Thyroid gland (tissue), 4 donors: ENCODE data around the gene CRACR2B. TPM values are rescaled to one million over a fixed set of nuclear protein-coding genes. Genes with fewer than 3 reads are reported as not detected.

Source experiments
- DNase-seq, 2 donors: peaks; one replicate each; pipeline ENCODE4 v3.0.0-alpha.2; 2019
- H3K27ac ChIP-seq, 3 donors: fragments of 200-600 bp; sonication (generic); 1 replicate in 2 of 3; 2 replicates in 1 of 3; pipeline ENCODE4 v1.5.1; 2016 to 2019; ENCODE audit warnings: mild to moderate bottlenecking in 1 of 3, moderate library complexity in 1 of 3
- H3K27me3 ChIP-seq: fragments of 200-600 bp; sonication (generic); one replicate; pipeline ENCODE4 v1.5.1; 2019
- H3K36me3 ChIP-seq, 2 donors: fragments of 200-600 bp; sonication (generic); one replicate each; pipeline ENCODE4 v1.5.1; 2016 to 2019
- H3K4me1 ChIP-seq, 2 donors: fragments of 200-600 bp; sonication (generic); one replicate each; pipeline ENCODE4 v1.5.1; 2017 to 2019
- H3K4me3 ChIP-seq, 3 donors: fragments of 200-600 bp; sonication (generic); replicated peaks in 1 of 3; 1 replicate in 2 of 3; 2 replicates in 1 of 3; pipeline ENCODE4 v1.5.1; 2016; ENCODE audit warnings: mild to moderate bottlenecking in 1 of 3
- H3K9me3 ChIP-seq: fragments of 200-600 bp; sonication (generic); one replicate; pipeline ENCODE4 v1.5.1; 2017
- CTCF ChIP-seq, 6 experiments: fragments of 200-600 bp in 3 of 6; fragments of 450-650 bp in 3 of 6; sonication (generic) in 3 of 6; IDR thresholded peaks; one replicate each; pipeline ENCODE4 v1.5.1; 2016 to 2019; ENCODE audit warnings: antibody characterized with exemption in 6 of 6, mild to moderate bottlenecking in 2 of 6, inconsistent platforms in 1 of 6, moderate library complexity in 1 of 6
- POLR2A ChIP-seq, 2 donors: fragments of 450-650 bp; IDR thresholded peaks; one replicate each; pipeline ENCODE4 v1.6.1; 2017; ENCODE audit warnings: antibody characterized with exemption in 2 of 2, mild to moderate bottlenecking in 2 of 2, moderate library complexity in 1 of 2
- WGBS, 2 donors: methylation state at CpG; one replicate each; pipeline ENCODE4 v1.1.5; 2017; 5-methylcytosine and 5-hydroxymethylcytosine counted together
- intact Hi-C: fragments of 100-400 bp; cut with DNase I; formaldehyde crosslinking; loops from one replicate; pipeline ENCODE4 v1.15.1; 2023
- total RNA-seq, 4 donors: library from RNA; depleted of rRNA; stranded (reverse); fragments of >200 nt; gene quantifications; one replicate each; pipeline ENCODE4 v1.2.3, GENCODE V29; 2016

The CRACR2B gene
- total RNA-seq, 4 donors from 2014 or later, result 4.1 to 21.2 (median 12.3) TPM

GRCh38 chr11:850775-851763 is 23.4 kb downstream of the CRACR2B start:
- no peaks in the 10 kb centered on the region for H3K36me3 ChIP-seq
- no peaks in the 10 kb centered on the region for H3K27me3 ChIP-seq
- no peak overlapping the region for H3K4me3 ChIP-seq
- H3K27ac ChIP-seq, result no peak overlapping the region
- 76 to 83% methylated on average over 10 to 20 of the region's 28 CpGs for WGBS, 2 donors
- DNase-seq, result no peak
- intact Hi-C loops, result no loop called here
- TF ChIP-seq CTCF (IDR thresholded peaks at IDR 0.05) (no peak), POLR2A (IDR thresholded peaks at IDR 0.05) (no peak)
- peaks cover 26 to 41% of the 10 kb centered on the region in 2 donors for H3K4me1 ChIP-seq
- H3K9me3 ChIP-seq, result no peaks in the 10 kb centered on the region

GRCh38 chr11:852762-853161 is 25.0 kb downstream of the CRACR2B start:
- 85 to 92% methylated on average over 13 to 15 of the region's 15 CpGs for WGBS, 2 donors
- TF ChIP-seq POLR2A (IDR thresholded peaks at IDR 0.05) (no peak), CTCF (IDR thresholded peaks at IDR 0.05) (no peak)

GRCh38 chr11:853682-854448 is 26.1 kb downstream of the CRACR2B start:
- Histone ChIP-seq H3K27me3 (no peaks in the 10 kb centered on the region), H3K36me3 (no peaks in the 10 kb centered on the region), H3K4me1 (peaks cover 14 to 21% of the 10 kb centered on the region in 2 donors), H3K27ac (no peak overlapping the region), H3K4me3 (no peak overlapping the region), H3K9me3 (no peaks in the 10 kb centered on the region)
- no peak for TF ChIP-seq POLR2A (IDR thresholded peaks at IDR 0.05)
- TF ChIP-seq CTCF (IDR thresholded peaks at IDR 0.05), result no peak
- intact Hi-C loops, result no loop called here
- 93 to 96% methylated on average over 8 to 12 of the region's 27 CpGs for WGBS, 2 donors
- no peak for DNase-seq

More at GRCh38 chr11:852762-853161, 25.0 kb downstream of the CRACR2B start:
- H3K4me3 ChIP-seq, result no peak overlapping the region
- no peaks in the 10 kb centered on the region for H3K36me3 ChIP-seq
- peaks cover 24 to 32% of the 10 kb centered on the region in 2 donors for H3K4me1 ChIP-seq
- H3K9me3 ChIP-seq, result no peaks in the 10 kb centered on the region
- no peaks in the 10 kb centered on the region for H3K27me3 ChIP-seq
- intact Hi-C loops, result no loop called here
- no peak for DNase-seq
- H3K27ac ChIP-seq, result no peak overlapping the region

- Histone ChIP-seq H3K27me3 (no peaks in the 10 kb centered on the region), H3K9me3 (no peaks in the 10 kb centered on the region), H3K27ac (no peak overlapping the region), H3K36me3 (no peaks in the 10 kb centered on the region), H3K4me1 (peaks cover 12 to 19% of the 10 kb centered on the region in 2 donors), H3K4me3 (no peak overlapping the region)
- intact Hi-C loops, result no loop called here
- no peak for TF ChIP-seq CTCF (IDR thresholded peaks at IDR 0.05)
- no peak for TF ChIP-seq POLR2A (IDR thresholded peaks at IDR 0.05)
- DNase-seq, result no peak
- WGBS, 2 donors, result 86 to 97% methylated on average over 6 to 17 of the region's 20 CpGs
Measured at GRCh38 chr11:854601-855329, 27.0 kb downstream of the CRACR2B start.
